NB4 (cell line): ENCODE measurements around the gene RERE.

Source experiments
- CTCF ChIP-seq: IDR thresholded peaks from one replicate; pipeline ENCODE4 v1.5.1; 2012; ENCODE audit warnings: low read depth, low read length
- MAX ChIP-seq: IDR thresholded peaks from 2 replicates; pipeline ENCODE4 v1.6.1; 2011; ENCODE audit warnings: low read depth, low read length
- MYC ChIP-seq: IDR thresholded peaks from 2 replicates; pipeline ENCODE4 v1.6.1; 2011; ENCODE audit warnings: low read depth, low read length
- POLR2A ChIP-seq: IDR thresholded peaks from 2 replicates; pipeline ENCODE4 v1.6.1; 2011; ENCODE audit warnings: mild to moderate bottlenecking; ENCODE audit not compliant: insufficient read length; ENCODE audit errors: extremely low read depth

GRCh38 chr1:8325771-8326170 is 491.7 kb downstream of the RERE start:
- no peak for TF ChIP-seq CTCF
- no peak for TF ChIP-seq POLR2A
- TF ChIP-seq MYC = no peak
- TF ChIP-seq MAX = no peak
